Neural cell (in vitro differentiated cells): ENCODE data around the gene HSD11B1L.

Experiments
- EZH2 ChIP-seq: fragments of 200-600, 300-800 bp; shearing (Covaris generic), sonication (generic); IDR thresholded peaks from 2 replicates; pipeline ENCODE4 v1.6.1; 2014; ENCODE audit warnings: antibody characterized with exemption, low read length, borderline replicate concordance, mild to moderate bottlenecking; ENCODE audit not compliant: insufficient read depth, poor library complexity, severe bottlenecking
- POLR2AphosphoS5 ChIP-seq: IDR thresholded peaks from 2 replicates; pipeline ENCODE4 v1.6.1; 2012
- RAD21 ChIP-seq: fragments of 450-650 bp; conservative IDR thresholded peaks from 2 replicates; pipeline ENCODE4 v1.6.1; 2014; ENCODE audit warnings: antibody characterized with exemption, mild to moderate bottlenecking, moderate library complexity
- SMC3 ChIP-seq: fragments of 450-650 bp; conservative IDR thresholded peaks from 2 replicates; pipeline ENCODE4 v1.6.1; 2014; ENCODE audit warnings: antibody characterized with exemption, mild to moderate bottlenecking, moderate library complexity; ENCODE audit not compliant: poor library complexity
- TAF1 ChIP-seq: IDR thresholded peaks from 2 replicates; pipeline ENCODE4 v1.6.1; 2012; ENCODE audit warnings: low read depth
- TF ChIP-seq, protein P1 (sequence below): fragments of 450-650 bp; IDR thresholded peaks from 2 replicates; pipeline ENCODE4 v1.5.1; 2014; ENCODE audit warnings: antibody characterized with exemption, mild to moderate bottlenecking, moderate library complexity; ENCODE audit not compliant: poor library complexity, severe bottlenecking

GRCh38 chr19:5680437-5681368, at the start of gene HSD11B1L, which contains the start of gene MICOS13:
- TF ChIP-seq, protein P1, sequence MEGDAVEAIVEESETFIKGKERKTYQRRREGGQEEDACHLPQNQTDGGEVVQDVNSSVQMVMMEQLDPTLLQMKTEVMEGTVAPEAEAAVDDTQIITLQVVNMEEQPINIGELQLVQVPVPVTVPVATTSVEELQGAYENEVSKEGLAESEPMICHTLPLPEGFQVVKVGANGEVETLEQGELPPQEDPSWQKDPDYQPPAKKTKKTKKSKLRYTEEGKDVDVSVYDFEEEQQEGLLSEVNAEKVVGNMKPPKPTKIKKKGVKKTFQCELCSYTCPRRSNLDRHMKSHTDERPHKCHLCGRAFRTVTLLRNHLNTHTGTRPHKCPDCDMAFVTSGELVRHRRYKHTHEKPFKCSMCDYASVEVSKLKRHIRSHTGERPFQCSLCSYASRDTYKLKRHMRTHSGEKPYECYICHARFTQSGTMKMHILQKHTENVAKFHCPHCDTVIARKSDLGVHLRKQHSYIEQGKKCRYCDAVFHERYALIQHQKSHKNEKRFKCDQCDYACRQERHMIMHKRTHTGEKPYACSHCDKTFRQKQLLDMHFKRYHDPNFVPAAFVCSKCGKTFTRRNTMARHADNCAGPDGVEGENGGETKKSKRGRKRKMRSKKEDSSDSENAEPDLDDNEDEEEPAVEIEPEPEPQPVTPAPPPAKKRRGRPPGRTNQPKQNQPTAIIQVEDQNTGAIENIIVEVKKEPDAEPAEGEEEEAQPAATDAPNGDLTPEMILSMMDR, result no peak
- TF ChIP-seq EZH2 (no peak), RAD21 (no peak), POLR2AphosphoS5 (peak; percentile 66), SMC3 (no peak), TAF1 (peak; percentile 57)
